NCI-H2227 (cell line): ENCODE results near the gene CAMK2B.

ENCODE experiments used
- DNase-seq: peaks from one replicate; lab custom pipeline; 2025; ENCODE audit not compliant: unreplicated experiment; lab: John Stamatoyannopoulos, UW

The CAMK2B gene

GRCh38 chr7:44309271-44310091 is 15.9 kb downstream of the CAMK2B start:
- DNase-seq, result peak; percentile 58

- DNase-seq, result no peak
Measured at GRCh38 chr7:44308596-44309270, 16.7 kb downstream of the CAMK2B start.

- DNase-seq, result no peak
Measured at GRCh38 chr7:44307905-44308595, 17.3 kb downstream of the CAMK2B start.

GRCh38 chr7:44307301-44307900 is 18.0 kb downstream of the CAMK2B start:
- no peak for DNase-seq

- DNase-seq, result no peak
Measured at GRCh38 chr7:44306606-44307005, 18.8 kb downstream of the CAMK2B start.

- DNase-seq, result no peak
Measured at GRCh38 chr7:44305564-44306507, 19.6 kb downstream of the CAMK2B start.

GRCh38 chr7:44294325-44295069 is 30.9 kb downstream of the CAMK2B start:
- DNase-seq, result no peak

GRCh38 chr7:44293561-44294324 is 31.7 kb downstream of the CAMK2B start:
- DNase-seq, result no peak

- DNase-seq, result no peak
Measured at GRCh38 chr7:44292876-44293560, 32.4 kb downstream of the CAMK2B start.

GRCh38 chr7:44292420-44292817 is 33.0 kb downstream of the CAMK2B start:
- no peak for DNase-seq

GRCh38 chr7:44291733-44292419 is 33.5 kb downstream of the CAMK2B start:
- DNase-seq, result no peak

- DNase-seq, result no peak
Measured at GRCh38 chr7:44291066-44291732, 34.2 kb downstream of the CAMK2B start.

GRCh38 chr7:44290252-44290620 is 35.2 kb downstream of the CAMK2B start:
- no peak for DNase-seq

- DNase-seq, result no peak
Measured at GRCh38 chr7:44289341-44290251, 35.8 kb downstream of the CAMK2B start.

- no peak for DNase-seq
Measured at GRCh38 chr7:44288811-44289340, 36.5 kb downstream of the CAMK2B start.

GRCh38 chr7:44288381-44288685 is 37.1 kb downstream of the CAMK2B start:
- DNase-seq, result no peak
